Measurements from ENCODE around the gene GRIN1. TPM values are rescaled to one million over a fixed set of nuclear protein-coding genes. Genes with fewer than 3 reads are reported as not detected.

The GRIN1 gene
- total RNA-seq, 1 donor from 2014 or later, result 0.53 TPM

GRCh38 chr9:137192448-137192780 lies 53.5 kb downstream of the GRIN1 start:
- no peak for FAIRE-seq
- TF ChIP-seq CTCF (IDR thresholded peaks at IDR 0.05; ENCODE audit: insufficient read depth, low read length, severe bottlenecking), result no peak
- H3K4me3 ChIP-seq (ENCODE audit: low read depth, low read length), result no peak overlapping the region
- peaks cover 13% of the 10 kb centered on the region for H3K36me3 ChIP-seq (ENCODE audit: control insufficient read depth, insufficient read depth, low read length)
- no peak for DNase-seq (ENCODE audit: low read depth)
- no peaks in the 10 kb centered on the region for H3K27me3 ChIP-seq (ENCODE audit: control insufficient read depth, insufficient read depth, low read length)

- TF ChIP-seq CTCF (IDR thresholded peaks at IDR 0.05; ENCODE audit: insufficient read depth, low read length, severe bottlenecking), result no peak
- DNase-seq (ENCODE audit: low read depth) (no peak), FAIRE-seq (no peak)
- H3K36me3 ChIP-seq (ENCODE audit: control insufficient read depth, insufficient read depth, low read length), result peaks cover 13% of the 10 kb centered on the region
- no peaks in the 10 kb centered on the region for H3K27me3 ChIP-seq (ENCODE audit: control insufficient read depth, insufficient read depth, low read length)
- no peak overlapping the region for H3K4me3 ChIP-seq (ENCODE audit: low read depth, low read length)
These were observed 53.9 kb downstream of the GRIN1 start for GRCh38 chr9:137192859-137193258.

- FAIRE-seq, result no peak
- H3K36me3 ChIP-seq (ENCODE audit: control insufficient read depth, insufficient read depth, low read length), result peaks cover 13% of the 10 kb centered on the region
- no peak for TF ChIP-seq CTCF (IDR thresholded peaks at IDR 0.05; ENCODE audit: insufficient read depth, low read length, severe bottlenecking)
These were observed 54.8 kb downstream of the GRIN1 start for GRCh38 chr9:137193771-137194170.

GRCh38 chr9:137194388-137194787 lies 55.4 kb downstream of the GRIN1 start:
- FAIRE-seq (no peak), DNase-seq (ENCODE audit: low read depth) (no peak)
- no peak for TF ChIP-seq CTCF (IDR thresholded peaks at IDR 0.05; ENCODE audit: insufficient read depth, low read length, severe bottlenecking)
- Histone ChIP-seq H3K36me3 (ENCODE audit: control insufficient read depth, insufficient read depth, low read length) (peaks cover 13% of the 10 kb centered on the region), H3K27me3 (ENCODE audit: control insufficient read depth, insufficient read depth, low read length) (no peaks in the 10 kb centered on the region), H3K4me3 (ENCODE audit: low read depth, low read length) (no peak overlapping the region)

More at GRCh38 chr9:137193771-137194170, 54.8 kb downstream of the GRIN1 start:
- H3K27me3 ChIP-seq (ENCODE audit: control insufficient read depth, insufficient read depth, low read length), result no peaks in the 10 kb centered on the region
- no peak overlapping the region for H3K4me3 ChIP-seq (ENCODE audit: low read depth, low read length)
- DNase-seq (ENCODE audit: low read depth), result no peak

GRCh38 chr9:137194909-137195308 lies 56.0 kb downstream of the GRIN1 start:
- Histone ChIP-seq H3K36me3 (ENCODE audit: control insufficient read depth, insufficient read depth, low read length) (peaks cover 9% of the 10 kb centered on the region), H3K4me3 (ENCODE audit: low read depth, low read length) (no peak overlapping the region), H3K27me3 (ENCODE audit: control insufficient read depth, insufficient read depth, low read length) (no peaks in the 10 kb centered on the region)
- FAIRE-seq (no peak), DNase-seq (ENCODE audit: low read depth) (peak; percentile 26)
- TF ChIP-seq CTCF (IDR thresholded peaks at IDR 0.05; ENCODE audit: insufficient read depth, low read length, severe bottlenecking), result no peak

- no peak for FAIRE-seq
- no peak overlapping the region for H3K4me3 ChIP-seq (ENCODE audit: low read depth, low read length)
- no peaks in the 10 kb centered on the region for H3K27me3 ChIP-seq (ENCODE audit: control insufficient read depth, insufficient read depth, low read length)
These were observed 56.7 kb downstream of the GRIN1 start for GRCh38 chr9:137195525-137196220.

More at GRCh38 chr9:137195525-137196220, 56.7 kb downstream of the GRIN1 start:
- H3K36me3 ChIP-seq (ENCODE audit: control insufficient read depth, insufficient read depth, low read length), result peaks cover 5% of the 10 kb centered on the region
- no peak for DNase-seq (ENCODE audit: low read depth)
- no peak for TF ChIP-seq CTCF (IDR thresholded peaks at IDR 0.05; ENCODE audit: insufficient read depth, low read length, severe bottlenecking)
